ENCODE data around the gene RGS12.

DNA sequence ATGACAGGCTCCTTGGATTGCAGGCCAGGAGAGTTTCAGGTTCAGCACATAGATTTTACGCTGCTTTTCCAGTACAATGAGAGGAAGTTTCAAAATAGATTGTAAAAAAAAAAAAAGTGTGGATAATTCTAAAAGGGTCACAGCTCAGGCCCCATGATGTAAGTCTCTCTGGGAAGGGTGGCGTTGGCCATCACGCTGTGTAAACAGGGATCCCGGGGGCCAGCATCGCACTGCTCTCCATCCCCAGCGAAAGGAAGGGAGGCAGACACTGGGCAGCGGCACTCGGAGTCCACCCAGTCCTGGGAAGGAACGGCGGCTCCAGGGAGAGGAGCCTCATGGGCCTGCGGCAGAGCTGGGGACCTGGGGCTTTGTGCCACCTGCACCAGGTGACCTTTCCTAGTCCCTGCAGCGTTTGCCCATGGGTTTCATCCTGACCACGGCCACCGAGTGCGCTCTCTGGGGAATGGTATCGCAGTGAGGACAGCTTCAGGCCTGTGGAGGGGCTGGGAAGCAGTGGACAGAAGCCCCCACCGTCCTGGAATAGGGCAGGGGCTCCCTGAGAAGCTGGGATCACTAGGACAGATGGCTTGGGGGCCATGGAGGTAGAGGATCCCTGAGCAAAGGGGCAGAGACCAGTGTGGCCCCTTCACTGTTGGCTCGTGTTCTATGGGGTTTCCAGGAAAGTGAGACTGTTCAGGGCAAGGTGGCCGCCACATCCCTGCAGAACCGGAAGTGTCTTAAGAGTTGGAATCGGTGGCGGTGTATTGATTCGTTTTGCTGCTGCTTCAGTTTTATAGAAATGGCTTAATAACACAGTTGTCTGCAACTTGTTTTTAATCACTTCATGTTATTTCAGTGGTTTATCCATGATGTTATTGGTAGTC is 38.9 kb downstream of the RGS12 start:
- TF ChIP-seq, protein P1, sequence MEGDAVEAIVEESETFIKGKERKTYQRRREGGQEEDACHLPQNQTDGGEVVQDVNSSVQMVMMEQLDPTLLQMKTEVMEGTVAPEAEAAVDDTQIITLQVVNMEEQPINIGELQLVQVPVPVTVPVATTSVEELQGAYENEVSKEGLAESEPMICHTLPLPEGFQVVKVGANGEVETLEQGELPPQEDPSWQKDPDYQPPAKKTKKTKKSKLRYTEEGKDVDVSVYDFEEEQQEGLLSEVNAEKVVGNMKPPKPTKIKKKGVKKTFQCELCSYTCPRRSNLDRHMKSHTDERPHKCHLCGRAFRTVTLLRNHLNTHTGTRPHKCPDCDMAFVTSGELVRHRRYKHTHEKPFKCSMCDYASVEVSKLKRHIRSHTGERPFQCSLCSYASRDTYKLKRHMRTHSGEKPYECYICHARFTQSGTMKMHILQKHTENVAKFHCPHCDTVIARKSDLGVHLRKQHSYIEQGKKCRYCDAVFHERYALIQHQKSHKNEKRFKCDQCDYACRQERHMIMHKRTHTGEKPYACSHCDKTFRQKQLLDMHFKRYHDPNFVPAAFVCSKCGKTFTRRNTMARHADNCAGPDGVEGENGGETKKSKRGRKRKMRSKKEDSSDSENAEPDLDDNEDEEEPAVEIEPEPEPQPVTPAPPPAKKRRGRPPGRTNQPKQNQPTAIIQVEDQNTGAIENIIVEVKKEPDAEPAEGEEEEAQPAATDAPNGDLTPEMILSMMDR (IDR thresholded peaks at IDR 0.05; ENCODE audit: control extremely low read depth in 1 of 3, insufficient read depth in 1 of 3, low read depth in 1 of 3, low read length in 3 of 3): no peak
- no peak for TF ChIP-seq RXRA (IDR thresholded peaks at IDR 0.05; ENCODE audit: insufficient read depth, low read depth, low read length)
- TF ChIP-seq TAF1 (IDR thresholded peaks at IDR 0.05; ENCODE audit: low read depth, low read length): no peak
- no peak for TF ChIP-seq JUN (IDR thresholded peaks at IDR 0.05; ENCODE audit: low read depth, low read length)
- TF ChIP-seq, protein P2, sequence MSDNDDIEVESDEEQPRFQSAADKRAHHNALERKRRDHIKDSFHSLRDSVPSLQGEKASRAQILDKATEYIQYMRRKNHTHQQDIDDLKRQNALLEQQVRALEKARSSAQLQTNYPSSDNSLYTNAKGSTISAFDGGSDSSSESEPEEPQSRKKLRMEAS (IDR thresholded peaks at IDR 0.05): no peak
- no peak for TF ChIP-seq CEBPB (IDR thresholded peaks at IDR 0.05; ENCODE audit: low read depth, low read length)
- no peak for TF ChIP-seq GABPA (IDR thresholded peaks at IDR 0.05; ENCODE audit: borderline replicate concordance, insufficient read depth, low read length)
- TF ChIP-seq POLR2A (IDR thresholded peaks at IDR 0.05; ENCODE audit: control extremely low read depth in 1 of 2, low read depth in 2 of 2, low read length in 2 of 2): no peak
- TF ChIP-seq EGR1 (IDR thresholded peaks at IDR 0.05; ENCODE audit: borderline replicate concordance, low read depth, low read length): no peak
- TF ChIP-seq EZH2 (IDR thresholded peaks at IDR 0.05; ENCODE audit: low read depth, low read length, severe bottlenecking): no peak
- TF ChIP-seq POLR2AphosphoS5 (IDR thresholded peaks at IDR 0.05; ENCODE audit: low read depth, low read length): no peak

All from H1 (cell line).